ENCODE results near the gene KLHL7.
"Not testable (repeated sequence)": the region's sequence is repeated elsewhere in the genome, so short reads cannot be mapped to it uniquely, and the experiment has no call there.

Gene KLHL7

GRCh38 chr7:23220690-23221305, 115.2 kb downstream of the KLHL7 start:
- no peak for DNase-seq

GRCh38 chr7:23222439-23223030, 117.0 kb downstream of the KLHL7 start:
- DNase-seq, result no peak

- DNase-seq, result not testable (repeated sequence)
Measured at GRCh38 chr7:23224364-23224763, 118.8 kb downstream of the KLHL7 start.

GRCh38 chr7:23226844-23227450, 121.4 kb downstream of the KLHL7 start:
- DNase-seq, result no peak
